ENCODE measurements around the gene CNBD2.

CNBD2 gene

DNA sequence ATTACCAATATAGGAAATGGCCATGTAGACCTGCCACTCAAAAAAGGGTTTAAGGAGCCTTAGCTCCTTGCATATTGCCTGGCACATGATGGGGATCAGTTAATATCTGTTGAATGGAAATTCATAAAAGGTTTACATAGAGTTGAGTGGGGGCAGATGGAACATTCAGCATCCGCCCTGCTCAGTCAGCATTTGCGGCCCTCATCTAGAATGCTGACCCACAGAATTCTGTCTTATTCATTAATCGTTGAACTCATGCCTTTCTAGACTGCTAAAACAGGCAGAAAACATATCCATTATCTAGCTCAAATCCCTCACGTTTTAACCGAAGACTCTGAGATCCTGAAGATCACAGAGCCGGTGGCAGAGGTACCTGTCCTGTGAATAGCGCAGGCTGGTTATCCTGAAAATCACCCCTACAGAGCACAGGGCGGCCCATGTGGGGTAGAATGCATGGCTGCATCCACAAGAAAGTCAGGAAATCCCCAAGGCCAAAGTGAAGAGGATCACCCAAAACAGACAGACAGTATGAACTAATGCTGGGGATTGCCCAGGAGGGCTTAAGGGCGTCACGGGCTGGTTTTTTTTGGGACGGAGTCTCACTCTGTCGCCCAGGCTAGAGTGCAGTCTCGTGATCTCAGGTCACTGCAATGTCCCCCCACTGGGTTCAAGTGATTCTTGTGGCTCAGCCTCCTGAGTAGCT is 59.9 kb downstream of the CNBD2 start:
- H3K4me3 ChIP-seq (ENCODE audit: low read depth, low read length) = no peak overlapping the region
- no peak for DNase-seq (ENCODE audit: low read depth)
- TF ChIP-seq, protein P1, sequence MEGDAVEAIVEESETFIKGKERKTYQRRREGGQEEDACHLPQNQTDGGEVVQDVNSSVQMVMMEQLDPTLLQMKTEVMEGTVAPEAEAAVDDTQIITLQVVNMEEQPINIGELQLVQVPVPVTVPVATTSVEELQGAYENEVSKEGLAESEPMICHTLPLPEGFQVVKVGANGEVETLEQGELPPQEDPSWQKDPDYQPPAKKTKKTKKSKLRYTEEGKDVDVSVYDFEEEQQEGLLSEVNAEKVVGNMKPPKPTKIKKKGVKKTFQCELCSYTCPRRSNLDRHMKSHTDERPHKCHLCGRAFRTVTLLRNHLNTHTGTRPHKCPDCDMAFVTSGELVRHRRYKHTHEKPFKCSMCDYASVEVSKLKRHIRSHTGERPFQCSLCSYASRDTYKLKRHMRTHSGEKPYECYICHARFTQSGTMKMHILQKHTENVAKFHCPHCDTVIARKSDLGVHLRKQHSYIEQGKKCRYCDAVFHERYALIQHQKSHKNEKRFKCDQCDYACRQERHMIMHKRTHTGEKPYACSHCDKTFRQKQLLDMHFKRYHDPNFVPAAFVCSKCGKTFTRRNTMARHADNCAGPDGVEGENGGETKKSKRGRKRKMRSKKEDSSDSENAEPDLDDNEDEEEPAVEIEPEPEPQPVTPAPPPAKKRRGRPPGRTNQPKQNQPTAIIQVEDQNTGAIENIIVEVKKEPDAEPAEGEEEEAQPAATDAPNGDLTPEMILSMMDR (IDR thresholded peaks at IDR 0.05; ENCODE audit: insufficient read depth, low read depth, low read length, missing control alignments) = no peak

DNA sequence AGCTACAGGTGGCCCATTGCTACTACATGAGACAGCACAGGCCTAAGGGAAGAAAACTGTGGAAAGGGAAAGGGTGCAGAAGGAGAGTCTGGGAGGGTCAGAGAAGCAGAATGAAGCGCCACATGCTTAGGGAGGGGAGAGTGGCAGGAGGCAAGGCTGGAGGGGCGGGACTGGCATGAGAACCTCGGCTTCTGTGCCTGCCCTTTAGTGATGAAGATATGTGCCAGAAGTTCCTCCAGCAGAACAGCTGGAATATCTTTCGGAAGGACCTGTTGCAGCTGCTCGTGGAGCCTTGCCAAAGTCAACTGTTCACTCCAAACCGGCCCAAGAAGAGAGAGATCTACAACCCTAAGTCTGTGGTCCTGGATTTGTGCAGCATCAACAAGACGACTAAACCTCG is 61.8 kb downstream of the CNBD2 start:
- TF ChIP-seq, protein P1 (IDR thresholded peaks at IDR 0.05; ENCODE audit: insufficient read depth, low read depth, low read length, missing control alignments) = no peak
- no peak for DNase-seq (ENCODE audit: low read depth)
- H3K4me3 ChIP-seq (ENCODE audit: low read depth, low read length) = no peak overlapping the region

DNA sequence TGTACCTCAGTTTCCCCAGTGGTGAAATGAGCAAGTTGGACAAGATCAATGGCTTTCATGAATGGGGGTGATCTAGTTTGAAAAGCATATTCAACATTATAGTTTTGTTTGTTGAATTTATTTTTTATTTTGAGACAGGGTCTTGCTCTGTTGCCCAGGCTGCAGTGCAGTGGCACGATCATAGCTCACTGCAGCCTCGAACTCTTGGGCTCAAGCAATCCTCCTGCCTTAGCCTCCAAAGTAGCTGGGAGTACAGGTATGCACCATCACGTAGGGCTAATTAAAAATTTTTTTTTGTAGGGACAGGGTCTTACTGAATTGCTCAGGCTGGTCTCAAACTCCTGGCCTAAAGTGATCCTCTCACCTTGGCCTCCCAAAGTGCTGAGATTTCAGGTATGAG is 63.4 kb downstream of the CNBD2 start:
- no peak for DNase-seq (ENCODE audit: low read depth)
- H3K4me3 ChIP-seq (ENCODE audit: low read depth, low read length) = no peak overlapping the region
- TF ChIP-seq, protein P1 (IDR thresholded peaks at IDR 0.05; ENCODE audit: insufficient read depth, low read depth, low read length, missing control alignments) = no peak

DNA sequence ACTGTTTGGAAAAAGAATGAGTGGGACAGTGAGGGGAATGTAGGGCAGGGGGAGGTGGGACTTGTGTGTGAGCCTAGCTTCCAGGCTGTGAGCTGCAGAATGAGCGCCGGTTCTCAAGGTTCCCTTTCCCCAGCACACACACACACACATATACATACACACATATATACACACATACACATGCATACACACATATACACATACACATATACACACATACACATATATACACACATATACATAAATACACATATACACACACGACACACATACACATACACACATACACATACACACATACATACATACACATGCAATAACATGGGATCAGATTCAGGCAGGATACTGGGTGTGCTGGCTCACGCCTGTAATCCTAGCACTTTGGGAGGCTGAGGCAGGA is 66.5 kb downstream of the CNBD2 start:
- TF ChIP-seq, protein P1 (IDR thresholded peaks at IDR 0.05; ENCODE audit: insufficient read depth, low read depth, low read length, missing control alignments) = no peak
- no peak overlapping the region for H3K4me3 ChIP-seq (ENCODE audit: low read depth, low read length)
- DNase-seq (ENCODE audit: low read depth) = no peak

DNA sequence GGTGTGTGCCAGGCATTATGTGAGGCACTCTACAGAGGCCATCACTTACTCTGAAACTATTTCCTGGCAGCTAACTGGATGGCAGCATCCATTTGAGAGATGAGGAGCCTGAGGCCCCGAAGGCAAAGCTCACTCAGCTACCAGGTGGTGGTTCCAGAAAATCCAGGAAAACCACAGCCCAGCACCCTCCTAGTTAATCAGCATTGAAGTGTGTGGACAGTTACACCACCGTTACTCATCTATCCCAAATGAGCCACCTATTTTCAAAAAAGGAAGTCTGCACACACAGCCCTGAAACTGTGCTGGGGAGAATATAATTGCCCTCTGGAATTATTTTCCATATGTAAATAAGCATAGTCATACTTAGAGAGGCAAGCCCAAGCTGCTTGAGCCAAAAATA is 67.4 kb downstream of the CNBD2 start:
- TF ChIP-seq, protein P1 (IDR thresholded peaks at IDR 0.05; ENCODE audit: insufficient read depth, low read depth, low read length, missing control alignments) = no peak
- DNase-seq (ENCODE audit: low read depth) = no peak
- H3K4me3 ChIP-seq (ENCODE audit: low read depth, low read length) = no peak overlapping the region

DNA sequence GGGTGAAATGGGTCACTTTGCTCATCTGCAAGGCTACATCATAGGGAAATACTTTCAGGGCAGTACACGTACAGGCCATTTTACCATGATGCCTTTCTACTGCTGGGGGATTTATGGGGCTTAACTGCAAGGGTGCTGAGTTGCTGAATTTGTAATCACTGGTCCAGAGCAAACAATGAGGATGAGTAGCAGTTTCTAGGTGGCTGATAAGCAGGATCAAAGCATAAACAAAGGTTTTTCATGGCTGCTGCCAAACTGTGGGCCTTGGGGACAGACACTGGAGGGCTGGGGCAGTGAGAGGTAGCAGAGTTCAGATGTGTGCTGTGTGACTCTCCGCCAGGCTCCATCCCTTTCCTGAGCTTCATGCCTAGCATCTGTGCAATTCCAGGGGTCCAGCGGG is 68.3 kb downstream of the CNBD2 start:
- TF ChIP-seq, protein P1 (IDR thresholded peaks at IDR 0.05; ENCODE audit: insufficient read depth, low read depth, low read length, missing control alignments) = no peak
- DNase-seq (ENCODE audit: low read depth) = no peak
- no peak overlapping the region for H3K4me3 ChIP-seq (ENCODE audit: low read depth, low read length)

DNA sequence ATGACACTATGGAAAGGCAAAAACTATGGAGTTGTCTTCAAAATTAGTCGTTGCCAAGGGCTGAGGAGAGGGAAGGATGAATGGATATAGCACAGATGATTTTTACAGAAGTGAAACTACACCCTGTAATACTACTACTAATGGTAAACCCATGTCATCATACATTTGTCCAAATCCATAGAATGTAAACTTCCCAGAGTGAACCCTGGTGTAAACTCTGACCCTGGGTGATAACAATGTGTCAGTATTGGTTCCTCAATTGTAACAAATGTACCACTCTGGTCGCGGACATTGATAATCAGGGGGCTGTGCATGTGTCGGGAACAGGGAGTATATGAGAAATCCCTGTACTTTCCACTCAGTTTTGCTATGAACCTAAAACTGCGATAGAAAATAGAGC is 72.2 kb downstream of the CNBD2 start:
- no peak overlapping the region for H3K4me3 ChIP-seq (ENCODE audit: low read depth, low read length)
- no peak for DNase-seq (ENCODE audit: low read depth)
- TF ChIP-seq, protein P1 (IDR thresholded peaks at IDR 0.05; ENCODE audit: insufficient read depth, low read depth, low read length, missing control alignments) = no peak
